ENCODE data around the gene CCT3. TPM values are rescaled to one million over a fixed set of nuclear protein-coding genes. Genes with fewer than 3 reads are reported as not detected.

Gene CCT3
- total and polyA plus RNA-seq, 12 donors = 76.2 to 212 (median 127) TPM

- peaks cover 0 to 6% (median 0%) of the 10 kb centered on the region in 9 donors for H3K4me1 ChIP-seq
- no peak for ATAC-seq
- 90 to 93% methylated on average over 11 of the region's 11 CpGs for WGBS, 2 donors
- peaks cover 0 to 63% (median 36%) of the 10 kb centered on the region in 7 donors for H3K27me3 ChIP-seq
- H3K4me3 ChIP-seq = no peak overlapping the region
- no peak overlapping the region for H3K27ac ChIP-seq
- no peak for TF ChIP-seq CTCF (IDR thresholded peaks at IDR 0.05)
- DNase-seq = no peak
- intact Hi-C loops (cut with DNase I) = no loop called here
- no peaks in the 10 kb centered on the region for H3K9me3 ChIP-seq
- no peaks in the 10 kb centered on the region for H3K36me3 ChIP-seq
These were observed 22.4 kb upstream of the CCT3 start for GRCh38 chr1:156360534-156360933.

GRCh38 chr1:156359973-156360372 is 21.9 kb upstream of the CCT3 start:
- ATAC-seq (no peak), DNase-seq (no peak)
- Histone ChIP-seq H3K36me3 (no peaks in the 10 kb centered on the region), H3K4me3 (no peak overlapping the region), H3K27ac (no peak overlapping the region), H3K4me1 (peaks cover 0 to 6% (median 0%) of the 10 kb centered on the region in 9 donors), H3K27me3 (peaks cover 0 to 65% (median 41%) of the 10 kb centered on the region in 7 donors), H3K9me3 (no peaks in the 10 kb centered on the region)
- TF ChIP-seq CTCF (IDR thresholded peaks at IDR 0.05) = no peak
- 30 to 33% methylated on average over 6 of the region's 6 CpGs for WGBS, 2 donors
- intact Hi-C loops (cut with DNase I) = no loop called here

- WGBS, 2 donors = 92 to 96% methylated on average over 3 of the region's 3 CpGs
- ATAC-seq (no peak), DNase-seq (no peak)
- H3K27ac ChIP-seq = no peak overlapping the region
- intact Hi-C loops (cut with DNase I) = no loop called here
- no peaks in the 10 kb centered on the region for H3K9me3 ChIP-seq
- peaks cover 0 to 60% (median 42%) of the 10 kb centered on the region in 7 donors for H3K27me3 ChIP-seq
- no peaks in the 10 kb centered on the region for H3K36me3 ChIP-seq
- TF ChIP-seq CTCF (IDR thresholded peaks at IDR 0.05) = no peak
- peaks cover 0 to 6% (median 0%) of the 10 kb centered on the region in 9 donors for H3K4me1 ChIP-seq
- H3K4me3 ChIP-seq = no peak overlapping the region
These were observed 21.2 kb upstream of the CCT3 start for GRCh38 chr1:156359249-156359648.

DNA sequence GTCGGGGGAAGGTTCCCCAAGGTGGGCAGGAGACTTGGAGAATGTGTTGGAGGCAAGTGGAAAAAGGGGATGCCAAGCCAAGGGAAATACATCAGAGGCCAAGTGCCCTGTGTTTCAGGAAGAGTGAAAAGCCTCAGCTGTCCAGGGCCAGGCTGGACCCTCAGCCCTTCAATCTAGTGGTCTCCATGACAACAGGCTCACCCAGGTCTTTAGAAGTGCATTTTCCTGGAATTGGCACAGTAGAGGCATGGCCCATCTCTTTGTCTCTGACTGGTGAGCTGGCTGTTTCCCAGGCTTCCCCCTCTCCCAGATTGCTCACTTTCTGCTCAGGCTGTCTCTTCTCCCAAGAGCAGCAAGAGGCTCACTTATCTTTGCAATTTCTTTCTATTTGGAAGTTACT is 20.5 kb upstream of the CCT3 start:
- no peaks in the 10 kb centered on the region for H3K36me3 ChIP-seq
- H3K9me3 ChIP-seq = no peaks in the 10 kb centered on the region
- intact Hi-C loops (cut with DNase I) = no loop called here
- TF ChIP-seq CTCF (IDR thresholded peaks at IDR 0.05) = no peak
- ATAC-seq = no peak
- H3K4me3 ChIP-seq = no peak overlapping the region
- DNase-seq = no peak
- peaks cover 0 to 60% (median 40%) of the 10 kb centered on the region in 7 donors for H3K27me3 ChIP-seq
- H3K27ac ChIP-seq = no peak overlapping the region
- WGBS, 2 donors = 86 to 87% methylated on average over 1 of the region's 1 CpG
- peaks cover 0 to 6% (median 0%) of the 10 kb centered on the region in 9 donors for H3K4me1 ChIP-seq
